Activated CD4-positive, alpha-beta T cell treated with anti-CD3 and anti-CD28 coated beads for 4 hours (primary cell): Measurements from ENCODE around the gene SERPINB5.

Experiments
- DNase-seq, 2 donors: peaks; one replicate each; pipeline ENCODE4 v3.0.0-alpha.2; 2020

The SERPINB5 gene

DNA sequence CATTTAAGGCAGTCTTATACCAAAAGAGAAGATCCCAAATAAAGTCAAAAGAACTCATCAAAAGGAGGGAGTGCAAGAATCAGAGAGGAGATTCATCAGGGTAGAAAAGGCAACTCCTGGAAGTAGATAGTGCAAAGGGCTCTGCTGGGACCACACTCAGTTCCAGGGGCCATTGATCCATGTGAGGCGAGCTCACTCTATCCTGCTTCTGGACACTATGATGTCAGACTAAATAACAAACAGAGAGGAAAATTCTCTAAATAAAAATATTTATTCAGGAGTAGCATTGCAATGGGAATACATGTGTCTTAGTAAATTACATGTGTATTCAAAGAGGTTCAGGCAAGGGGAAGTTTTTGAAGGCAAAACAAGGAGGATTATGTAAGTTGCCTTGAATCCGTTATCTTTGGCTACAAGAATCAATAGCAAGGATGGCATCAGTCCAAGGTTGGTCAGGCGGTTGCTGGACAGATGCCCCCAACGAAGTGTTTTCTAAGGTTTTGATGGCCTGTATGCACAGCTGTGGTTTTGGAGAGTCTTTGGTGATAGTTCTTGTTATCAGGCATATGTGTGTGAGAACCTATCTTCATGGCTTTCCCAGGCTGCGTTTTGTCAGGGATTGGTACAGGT lies 52.2 kb downstream of the SERPINB5 start:
- no peak for DNase-seq

DNA sequence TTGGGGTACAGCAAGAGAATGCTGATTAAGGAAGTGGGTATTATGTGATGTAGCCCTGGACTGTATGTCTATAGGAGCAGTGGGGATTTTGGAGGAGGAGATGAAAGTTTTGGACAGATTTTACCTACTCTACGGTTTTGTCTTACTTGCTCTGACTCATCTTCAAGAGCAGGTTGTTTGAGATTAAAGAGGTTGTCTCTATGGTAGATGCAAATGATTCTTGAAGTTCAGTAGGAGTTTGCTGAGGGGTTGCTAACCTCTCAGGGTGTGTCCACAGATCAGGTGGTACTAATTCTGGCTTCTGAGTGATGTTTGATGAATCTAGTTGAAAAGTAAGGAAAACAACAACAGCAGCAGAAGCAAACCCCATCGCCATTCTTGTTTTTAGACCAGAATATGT lies 55.7 kb downstream of the SERPINB5 start:
- no peak for DNase-seq

DNA sequence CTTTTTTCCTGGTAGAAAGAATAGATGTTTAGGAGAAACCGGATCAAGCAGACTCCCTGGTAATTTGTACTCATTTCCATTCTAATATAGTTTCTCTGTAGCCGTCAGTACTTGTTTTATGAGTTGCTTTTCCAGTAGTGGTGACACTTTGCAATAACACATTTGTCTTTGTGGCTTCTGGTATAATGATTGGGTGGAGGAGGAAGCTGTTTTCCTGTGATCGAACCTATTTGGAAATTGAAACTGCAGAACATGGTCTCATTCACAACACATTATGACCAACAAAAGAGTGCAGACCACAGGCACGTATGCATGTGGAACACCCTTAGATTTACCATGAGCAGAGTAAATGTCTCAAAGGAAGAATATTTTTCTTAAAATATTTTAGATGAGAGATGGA lies 57.9 kb downstream of the SERPINB5 start:
- DNase-seq = no peak

DNA sequence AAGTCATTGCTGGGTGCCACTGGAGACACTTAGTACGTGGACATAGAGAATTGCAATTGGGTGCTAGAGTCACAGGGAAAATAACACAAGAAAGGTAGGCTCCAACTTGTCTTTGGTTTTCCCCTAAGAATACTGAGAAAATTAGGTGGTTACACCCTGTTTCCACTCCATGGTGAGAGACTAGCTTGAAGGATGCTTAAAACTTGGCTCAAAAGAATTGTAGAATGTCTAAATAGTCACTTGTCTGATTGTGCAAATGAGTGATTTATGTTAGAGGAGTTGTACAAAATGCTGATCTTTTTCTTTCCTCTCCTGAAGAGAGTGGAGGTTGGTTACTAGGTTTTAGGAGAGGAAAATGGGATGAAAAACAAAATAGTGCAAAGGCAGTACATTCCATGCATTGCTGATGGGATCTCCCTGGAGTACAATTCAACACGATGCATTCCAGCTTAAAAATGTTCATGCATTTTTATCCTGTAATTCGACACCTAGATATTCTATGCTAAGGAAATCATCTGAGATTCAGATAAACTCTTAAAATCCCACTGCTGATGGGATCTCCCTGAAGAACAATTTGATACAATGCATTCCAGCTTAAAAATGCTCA lies 63.2 kb downstream of the SERPINB5 start:
- DNase-seq = no peak

DNA sequence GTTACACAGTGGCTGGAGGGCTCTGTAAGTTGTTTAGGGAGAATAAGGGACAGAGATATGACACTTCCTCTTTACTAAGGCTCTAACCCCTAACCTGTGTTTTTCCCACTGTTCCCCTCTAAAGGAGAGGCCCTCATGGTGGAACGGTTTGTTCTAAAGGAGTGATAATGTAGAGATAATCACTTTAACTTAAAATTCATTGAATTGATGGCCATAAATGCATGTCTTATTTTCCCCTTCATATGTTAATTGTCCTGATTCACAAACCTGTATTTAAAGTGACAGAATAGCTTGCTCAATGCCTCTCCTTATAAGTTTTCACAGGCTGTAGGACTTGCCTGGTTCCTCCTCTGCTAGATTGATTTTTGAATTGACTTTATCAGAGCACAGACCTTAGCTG lies 65.3 kb downstream of the SERPINB5 start, which contains the start of gene SERPINB12:
Gene SERPINB12 (plus strand): TSS at position 301 of the 400 bp plus-strand sequence. CDS start 13,791 bp downstream, outside the sequence.
- no peak for DNase-seq

DNA sequence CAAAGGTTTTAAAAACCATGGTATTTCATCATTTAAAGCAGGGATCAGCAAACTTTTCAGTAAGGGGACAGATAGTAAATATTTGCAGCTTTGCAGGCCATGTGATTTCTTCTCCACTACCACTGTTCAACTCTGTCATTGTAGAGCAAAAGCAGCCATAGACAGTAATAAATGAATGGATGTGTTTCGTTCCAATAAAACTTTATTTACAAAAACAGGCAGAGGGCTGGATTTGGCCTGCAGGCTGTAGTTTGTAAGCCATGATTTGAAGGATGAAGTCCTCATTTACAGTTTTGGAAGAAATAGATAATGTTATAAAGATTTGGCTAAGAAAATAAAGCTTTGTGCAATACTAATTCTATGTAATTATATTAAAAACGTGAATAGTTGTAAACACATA lies 67.3 kb downstream of the SERPINB5 start:
- DNase-seq = no peak

DNA sequence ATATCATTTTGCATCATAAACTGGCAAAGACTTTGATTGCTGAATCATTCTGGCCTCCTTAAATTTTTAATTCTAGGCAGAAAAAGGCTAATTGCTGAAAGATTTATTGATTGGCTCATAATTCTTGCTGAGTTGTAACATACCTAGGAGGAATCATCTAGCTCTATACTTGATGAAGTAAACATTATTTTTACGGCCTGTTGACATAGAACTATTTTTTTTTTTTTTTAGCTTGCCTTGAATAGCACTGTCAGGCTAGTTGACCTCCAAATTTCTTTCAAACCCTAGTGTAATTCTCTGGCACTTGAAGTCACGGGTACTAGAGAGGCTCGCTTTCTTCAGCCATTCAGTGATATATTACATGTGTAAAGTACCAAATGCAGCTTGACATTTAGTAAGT lies 68.2 kb downstream of the SERPINB5 start:
- DNase-seq = no peak

DNA sequence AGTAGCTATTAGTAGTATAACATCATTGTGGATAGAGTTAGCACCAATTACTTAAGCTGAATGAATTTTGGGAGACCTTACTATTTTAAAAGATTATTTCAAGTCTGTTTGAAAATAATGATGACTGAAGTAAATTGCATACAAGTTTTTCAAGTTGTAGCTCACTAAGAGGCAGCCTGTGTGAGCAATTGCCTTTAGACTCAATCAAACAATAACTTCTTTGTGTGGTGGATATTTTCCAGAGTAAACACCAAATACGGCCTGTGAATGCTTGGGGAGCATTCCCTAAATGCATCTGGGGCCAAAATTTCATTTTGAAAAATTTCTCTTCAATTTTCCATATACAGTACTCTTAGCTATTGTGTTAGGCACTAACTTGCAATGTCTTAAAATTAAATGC lies 73.3 kb downstream of the SERPINB5 start:
- DNase-seq = no peak

DNA sequence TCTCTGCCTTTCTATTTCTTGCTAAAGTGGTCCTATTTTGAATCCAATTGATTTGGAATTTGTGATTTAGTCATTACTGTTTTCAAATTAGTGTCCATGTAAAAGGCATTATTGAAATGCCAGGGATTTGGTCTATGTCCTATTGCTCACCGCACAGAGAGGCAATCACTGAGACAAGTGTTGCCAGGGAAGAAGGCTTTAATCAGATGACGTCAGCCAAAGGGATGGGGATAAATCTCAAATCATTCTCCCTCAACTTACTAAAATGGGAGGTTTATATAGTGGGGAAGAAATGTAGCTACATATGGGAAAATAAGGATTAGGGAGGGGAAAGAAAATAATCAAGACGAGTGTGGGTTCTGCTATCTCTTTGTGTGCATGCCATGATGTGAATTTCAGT lies 75.0 kb downstream of the SERPINB5 start:
- DNase-seq = no peak

DNA sequence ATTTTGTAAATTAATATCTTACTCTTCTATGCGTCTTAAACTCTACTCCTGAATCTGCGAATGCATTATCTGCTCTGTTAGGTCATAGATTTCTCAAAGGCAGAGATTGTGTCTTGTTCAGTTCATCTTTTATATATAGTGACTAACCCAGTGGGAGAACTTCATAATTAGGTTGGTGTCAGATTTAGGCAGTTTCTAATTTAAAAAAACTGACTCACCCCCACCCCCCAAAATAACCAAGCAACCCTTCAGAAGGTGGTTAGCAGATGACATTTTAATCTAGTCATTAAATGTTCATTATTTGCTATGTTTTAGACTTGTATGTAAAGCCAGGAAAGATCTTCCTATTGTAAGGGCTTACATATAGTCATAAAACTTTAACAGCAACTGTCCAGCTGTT lies 75.8 kb downstream of the SERPINB5 start:
- DNase-seq = no peak

DNA sequence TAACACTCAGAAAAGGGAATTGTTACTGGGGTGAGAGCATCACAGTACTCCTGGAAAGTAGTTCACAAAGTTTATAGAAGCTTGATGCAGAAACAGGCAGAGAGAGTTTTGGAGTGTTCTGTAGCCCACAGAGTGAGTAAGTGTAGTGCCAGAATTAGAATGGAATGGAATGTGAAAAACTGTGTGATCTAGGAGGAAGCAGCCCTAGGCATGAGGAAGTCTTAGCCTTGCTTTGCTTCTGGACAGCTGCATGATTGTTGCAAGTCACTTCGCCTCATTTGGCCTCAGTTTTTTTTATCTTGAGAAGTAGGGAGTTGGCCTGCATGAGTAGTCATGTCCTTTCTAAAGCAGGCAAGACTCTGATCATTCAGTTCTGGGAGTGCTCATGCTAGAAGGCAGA lies 76.3 kb downstream of the SERPINB5 start:
- DNase-seq = no peak
